VCaP (cell line): ENCODE data around the gene INO80C.

Experiments used
- H3K27ac ChIP-seq: fragments of 450-650 bp; 2 replicates; pipeline ENCODE4 v1.5.1; 2017
- TF ChIP-seq, protein P1 (sequence below): fragments of 450-650 bp; conservative IDR thresholded peaks from 2 replicates; pipeline ENCODE4 v1.5.1; 2017; ENCODE audit warnings: mild to moderate bottlenecking, moderate library complexity

INO80C gene

DNA sequence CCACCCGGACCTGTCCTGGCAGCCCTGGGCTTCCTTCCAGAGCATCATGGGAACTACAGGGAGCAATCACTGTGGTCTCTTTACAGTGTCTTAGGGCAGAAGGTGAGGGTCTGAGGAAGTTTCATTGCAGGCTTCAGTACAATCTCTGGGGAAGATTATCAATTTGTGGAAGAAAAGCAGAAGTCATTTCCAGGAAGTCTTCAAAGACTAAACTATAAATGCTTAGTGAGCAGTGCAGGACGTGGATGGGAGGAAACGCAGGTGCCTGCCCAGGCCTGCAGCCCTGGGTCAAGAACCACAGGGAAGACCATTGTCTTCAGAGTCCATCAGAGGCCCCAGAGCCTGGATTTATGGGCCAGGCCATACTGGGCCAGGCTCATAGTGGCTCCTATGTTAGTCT, 54.3 kb downstream of the INO80C start:
- TF ChIP-seq, protein P1, sequence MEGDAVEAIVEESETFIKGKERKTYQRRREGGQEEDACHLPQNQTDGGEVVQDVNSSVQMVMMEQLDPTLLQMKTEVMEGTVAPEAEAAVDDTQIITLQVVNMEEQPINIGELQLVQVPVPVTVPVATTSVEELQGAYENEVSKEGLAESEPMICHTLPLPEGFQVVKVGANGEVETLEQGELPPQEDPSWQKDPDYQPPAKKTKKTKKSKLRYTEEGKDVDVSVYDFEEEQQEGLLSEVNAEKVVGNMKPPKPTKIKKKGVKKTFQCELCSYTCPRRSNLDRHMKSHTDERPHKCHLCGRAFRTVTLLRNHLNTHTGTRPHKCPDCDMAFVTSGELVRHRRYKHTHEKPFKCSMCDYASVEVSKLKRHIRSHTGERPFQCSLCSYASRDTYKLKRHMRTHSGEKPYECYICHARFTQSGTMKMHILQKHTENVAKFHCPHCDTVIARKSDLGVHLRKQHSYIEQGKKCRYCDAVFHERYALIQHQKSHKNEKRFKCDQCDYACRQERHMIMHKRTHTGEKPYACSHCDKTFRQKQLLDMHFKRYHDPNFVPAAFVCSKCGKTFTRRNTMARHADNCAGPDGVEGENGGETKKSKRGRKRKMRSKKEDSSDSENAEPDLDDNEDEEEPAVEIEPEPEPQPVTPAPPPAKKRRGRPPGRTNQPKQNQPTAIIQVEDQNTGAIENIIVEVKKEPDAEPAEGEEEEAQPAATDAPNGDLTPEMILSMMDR: no peak
- H3K27ac ChIP-seq: no peak overlapping the region

DNA sequence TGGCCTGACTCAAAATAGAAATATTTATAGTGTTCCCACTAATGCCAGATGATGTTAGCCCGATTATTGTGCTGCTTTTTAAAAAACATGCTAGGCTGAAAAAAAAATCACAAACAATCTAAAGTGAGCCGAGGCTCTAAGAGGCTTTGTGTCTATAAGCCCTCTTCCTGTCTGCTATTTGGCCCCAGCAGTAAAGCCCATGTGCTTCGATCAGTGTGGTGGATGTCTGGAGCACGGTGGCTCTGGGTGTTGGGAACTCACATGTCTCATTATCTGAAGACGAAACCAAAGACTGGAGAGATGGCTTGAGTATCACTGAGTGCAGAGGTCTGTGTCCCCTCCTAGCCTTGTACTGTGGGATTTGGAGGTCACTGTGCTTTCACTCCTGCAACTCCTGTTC, 55.1 kb downstream of the INO80C start:
- TF ChIP-seq, protein P1: no peak
- H3K27ac ChIP-seq: no peak overlapping the region

DNA sequence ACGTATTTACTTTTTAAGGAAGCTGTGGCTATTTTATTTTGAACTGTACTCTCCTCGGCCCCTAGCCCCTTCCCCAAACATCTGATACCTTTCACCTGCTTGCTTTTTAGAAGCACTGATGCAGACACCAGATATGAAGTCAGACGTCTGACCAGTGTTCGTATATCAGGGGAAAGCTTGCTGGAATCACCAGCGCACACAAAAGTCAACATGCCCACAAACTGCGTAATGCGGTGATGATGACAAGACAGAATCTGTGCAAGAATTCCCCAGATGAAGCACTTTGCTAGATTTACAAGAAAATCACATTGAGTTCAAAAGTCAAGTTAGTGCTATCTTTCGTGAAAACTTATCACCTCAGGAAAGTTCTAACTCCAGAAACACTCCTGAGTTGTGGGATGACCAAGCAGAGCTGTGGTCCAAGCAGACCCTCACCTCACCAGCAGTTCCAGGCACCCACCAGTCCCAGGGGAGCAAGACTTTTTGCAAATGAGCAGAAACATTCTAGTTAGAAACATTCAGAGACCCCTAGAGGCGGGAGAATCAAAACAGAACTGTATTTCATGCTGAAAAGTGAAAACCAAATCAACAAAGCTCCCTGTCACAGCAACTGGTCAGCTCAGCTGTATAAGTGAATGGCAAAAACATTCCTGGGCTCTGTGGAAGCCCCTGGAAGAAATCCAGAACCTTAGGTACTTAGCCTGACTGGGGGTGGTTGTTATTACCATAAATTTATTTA, 55.7 kb downstream of the INO80C start:
- H3K27ac ChIP-seq: no peak overlapping the region
- TF ChIP-seq, protein P1: no peak

DNA sequence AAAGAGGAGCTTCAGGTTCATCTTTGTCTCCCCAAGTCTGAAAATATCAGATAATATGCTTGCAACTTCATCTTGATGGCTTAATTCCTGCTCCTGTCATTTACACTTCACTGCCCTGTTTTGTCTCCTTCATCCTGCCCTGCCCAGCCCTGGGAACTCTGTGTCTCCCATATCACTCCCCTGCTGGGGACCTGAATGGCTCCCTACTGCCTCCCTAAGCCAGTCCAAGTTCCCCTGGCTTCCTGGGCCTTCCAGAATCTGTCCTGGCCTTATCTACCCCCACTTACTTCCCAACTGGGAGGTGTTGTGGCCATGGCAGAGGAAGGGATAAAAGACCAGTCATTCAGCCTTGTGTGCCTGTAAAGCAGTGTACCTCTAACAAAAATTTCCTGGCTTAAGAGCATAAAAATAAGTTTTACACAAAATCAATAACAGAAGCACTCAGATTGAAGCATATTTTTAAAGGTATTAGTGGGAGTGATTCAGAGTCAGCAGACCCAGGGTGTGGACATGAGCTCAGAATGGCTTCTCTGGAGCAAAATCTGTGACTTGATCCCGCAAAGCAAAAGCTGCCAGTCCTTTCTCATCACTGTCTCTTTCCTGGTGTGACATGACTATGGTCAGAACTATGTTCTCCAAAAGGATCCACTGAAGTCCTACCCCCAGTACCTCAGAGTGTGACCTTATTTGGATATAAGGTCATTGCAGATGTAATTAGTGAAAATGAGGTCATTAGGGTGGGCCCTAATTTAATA, 59.1 kb downstream of the INO80C start:
- TF ChIP-seq, protein P1: no peak
- H3K27ac ChIP-seq: no peak overlapping the region

DNA sequence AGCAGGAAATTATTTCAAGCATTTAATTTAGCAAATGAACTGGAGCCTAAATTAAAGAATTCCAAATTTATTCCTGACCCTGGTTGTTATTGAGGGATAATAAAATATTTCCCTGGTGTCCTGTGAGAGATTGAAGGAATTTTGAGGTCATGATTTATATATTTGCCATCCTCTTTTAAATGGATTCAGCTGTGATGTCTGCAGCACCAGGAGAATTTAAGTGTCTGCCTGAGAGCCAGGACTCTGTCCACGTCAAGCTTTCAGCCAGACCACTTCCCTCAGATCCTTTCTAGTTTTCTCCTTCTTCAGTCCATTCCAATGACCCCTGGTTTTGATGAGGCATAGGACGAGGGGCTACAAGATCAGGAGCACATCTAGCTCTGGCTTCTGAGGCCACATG, 59.9 kb downstream of the INO80C start:
- no peak overlapping the region for H3K27ac ChIP-seq
- TF ChIP-seq, protein P1: no peak

DNA sequence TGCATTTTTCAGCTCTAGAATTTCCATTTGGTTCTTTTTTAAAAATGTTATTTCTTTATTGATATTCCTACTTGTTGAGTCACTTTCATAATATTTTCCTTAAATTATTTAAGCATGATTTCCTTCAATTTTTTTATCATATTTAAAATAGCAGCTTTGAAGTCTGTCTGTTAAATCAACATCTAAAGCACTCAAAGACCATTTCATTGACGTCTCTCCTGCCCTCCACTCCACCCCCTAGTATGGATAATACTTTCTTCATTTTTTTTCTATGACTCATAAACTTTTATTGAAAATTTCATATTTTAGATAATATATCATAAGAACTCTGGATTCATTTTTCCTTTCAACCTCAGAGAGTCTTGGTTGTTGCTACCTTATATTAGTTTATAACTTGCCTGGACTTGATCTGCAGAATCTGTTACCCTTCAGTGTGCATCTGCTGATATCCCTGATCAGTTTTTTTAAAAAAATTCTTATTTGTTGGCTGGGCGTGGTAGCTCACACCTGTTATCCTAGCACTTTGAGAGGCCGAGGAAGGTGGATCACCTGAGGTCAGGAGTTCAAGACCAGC, 61.6 kb downstream of the INO80C start:
- TF ChIP-seq, protein P1: no peak
- no peak overlapping the region for H3K27ac ChIP-seq

DNA sequence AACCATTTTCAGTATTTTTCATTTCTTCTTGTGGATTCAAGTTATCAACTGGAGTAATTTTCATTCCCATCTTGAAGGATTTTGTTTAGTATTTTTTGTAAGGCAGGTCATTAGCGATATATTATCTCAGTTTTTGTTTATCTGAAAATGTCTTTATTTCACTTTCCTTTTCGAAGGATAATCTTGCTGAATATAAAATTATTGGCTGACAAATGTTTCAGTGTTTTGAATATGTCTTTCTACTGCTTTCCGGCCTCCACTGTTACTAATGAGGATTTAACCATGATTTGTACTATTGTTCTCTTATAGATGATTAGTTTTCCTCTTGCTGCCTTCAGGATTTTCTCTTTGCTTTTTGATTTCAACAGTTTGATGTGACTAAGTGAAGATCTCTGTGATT, 62.4 kb downstream of the INO80C start:
- TF ChIP-seq, protein P1: no peak
- no peak overlapping the region for H3K27ac ChIP-seq
